Raji (cell line): ENCODE results near the gene PODN.

Experiments
- POLR2A ChIP-seq: IDR thresholded peaks from 2 replicates; pipeline ENCODE4 v1.6.1; 2011; ENCODE audit warnings: low read depth, low read length, control low read depth; ENCODE audit not compliant: insufficient read depth

PODN gene

DNA sequence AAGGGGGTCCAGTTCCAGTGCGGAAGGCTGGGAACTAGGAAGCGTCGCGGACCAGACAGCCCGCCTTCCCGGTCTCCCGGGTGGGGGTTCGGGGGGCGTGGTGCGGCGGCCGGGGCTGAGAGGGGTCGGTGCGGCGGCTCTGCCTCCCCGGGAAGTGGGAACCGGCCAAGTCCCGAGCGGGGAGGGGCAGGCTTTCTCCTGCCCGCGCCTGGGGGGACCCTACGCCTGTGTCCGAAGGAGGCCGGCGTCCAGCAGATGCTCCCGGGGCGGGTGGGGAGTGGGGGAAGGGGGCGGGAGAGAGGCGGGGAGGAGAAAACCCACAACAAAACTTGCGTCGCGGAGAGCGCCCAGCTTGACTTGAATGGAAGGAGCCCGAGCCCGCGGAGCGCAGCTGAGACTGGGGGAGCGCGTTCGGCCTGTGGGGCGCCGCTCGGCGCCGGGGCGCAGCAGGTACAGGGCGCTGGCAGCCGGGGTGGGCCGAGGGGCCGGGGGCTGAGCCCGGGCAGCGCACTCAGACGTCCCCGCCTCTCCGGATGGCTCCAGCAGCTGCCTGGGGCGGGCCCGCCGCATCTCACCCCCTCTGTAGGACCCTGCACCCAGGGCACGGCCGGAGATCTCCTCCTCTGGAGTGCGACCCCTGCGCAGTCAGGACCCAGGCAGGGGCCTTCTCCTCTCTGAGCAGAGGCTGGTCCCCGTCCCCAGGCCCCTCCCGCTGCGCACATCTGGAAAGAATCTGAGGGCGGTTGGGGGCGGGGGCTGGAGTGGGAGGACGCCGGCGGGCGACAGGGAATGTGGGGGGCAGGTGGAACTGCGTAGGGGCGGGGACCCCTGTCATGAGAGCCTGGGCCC, at the start of gene PODN:
Gene PODN (plus strand): TSS at position 355 of the 849 bp plus-strand sequence. CDS start 7,643 bp downstream, outside the sequence.
- no peak for TF ChIP-seq POLR2A

GRCh38 chr1:53014791-53015507, 47.1 kb upstream of the PODN start:
- TF ChIP-seq POLR2A, result peak; percentile 66

- TF ChIP-seq POLR2A, result no peak
Observed at GRCh38 chr1:53015508-53015860, 46.5 kb upstream of the PODN start.

DNA sequence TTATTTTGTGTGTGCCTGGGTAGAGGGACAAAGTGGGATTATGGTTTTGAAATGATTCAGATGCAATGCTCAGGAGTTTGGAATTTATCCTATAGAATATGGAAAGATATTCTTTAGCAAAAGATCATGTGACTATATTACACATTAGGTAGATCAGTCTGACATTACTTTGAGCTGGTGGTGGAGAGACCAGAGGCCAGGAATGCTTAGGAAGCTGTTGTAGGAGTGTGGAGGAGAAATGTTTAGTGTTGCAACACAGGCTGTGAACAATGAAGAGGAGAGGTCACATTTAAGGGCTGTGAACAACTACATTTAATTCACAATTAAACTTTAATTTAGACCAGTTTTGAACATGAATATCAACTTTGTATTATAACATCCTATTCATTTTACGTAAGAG, 45.3 kb upstream of the PODN start:
- TF ChIP-seq POLR2A, result no peak

DNA sequence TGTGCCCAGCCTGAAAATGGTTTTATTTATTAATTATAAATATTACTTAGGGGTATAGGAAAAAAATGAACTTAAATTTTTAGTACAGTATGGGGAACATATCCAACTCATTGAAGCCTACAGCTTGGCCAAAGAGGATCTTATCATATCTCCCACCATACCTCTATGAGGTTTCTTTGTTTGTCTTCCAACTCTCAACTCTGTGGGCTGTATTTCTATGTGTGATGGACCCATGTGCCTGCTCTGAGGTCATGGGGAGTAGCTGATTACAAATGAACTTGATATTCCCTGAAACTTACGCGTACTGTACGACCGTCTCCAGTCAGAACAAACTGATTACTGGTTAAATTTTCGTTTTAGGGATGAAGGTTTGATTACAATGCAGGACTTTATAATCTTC, 41.4 kb upstream of the PODN start:
- TF ChIP-seq POLR2A, result no peak

DNA sequence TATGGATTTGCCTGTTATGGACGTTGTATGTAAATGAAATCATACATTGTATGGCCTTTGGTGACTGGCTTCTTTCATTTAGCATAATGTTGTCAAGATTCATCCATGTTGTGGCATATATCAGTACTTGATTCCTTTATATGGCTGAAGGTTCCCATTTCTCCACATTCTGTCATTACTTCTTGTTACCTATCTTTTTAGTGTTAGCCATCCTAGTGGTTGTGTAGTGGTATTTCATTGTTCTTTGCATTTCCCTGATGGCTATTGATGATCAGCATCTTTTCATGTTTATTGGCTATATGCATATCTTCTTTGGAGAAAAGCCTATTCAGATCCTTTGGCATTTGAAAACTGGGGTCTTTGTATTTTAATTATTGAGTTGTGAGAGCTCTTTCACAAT, 39.8 kb upstream of the PODN start:
- TF ChIP-seq POLR2A, result no peak

DNA sequence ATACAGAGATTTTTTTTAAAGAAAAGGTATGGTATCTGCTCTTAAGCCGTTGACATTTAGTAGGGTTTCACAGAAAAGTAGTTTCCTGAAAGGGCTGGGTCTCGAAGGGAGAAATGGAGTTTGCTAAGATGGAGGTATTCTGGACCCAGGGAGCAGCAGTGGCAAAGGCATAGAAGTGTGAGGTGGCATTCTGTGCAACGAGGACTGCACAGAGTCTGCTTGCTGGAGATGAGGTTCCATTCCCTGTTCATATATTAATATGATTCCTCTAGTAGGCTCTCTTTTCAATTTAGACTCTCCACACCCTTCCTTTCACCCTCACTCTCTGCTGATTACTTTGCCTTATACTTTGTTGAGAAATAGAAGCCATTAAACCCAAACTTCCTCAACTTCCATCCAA, 38.5 kb upstream of the PODN start:
- no peak for TF ChIP-seq POLR2A

GRCh38 chr1:53024117-53024516, 37.9 kb upstream of the PODN start:
- no peak for TF ChIP-seq POLR2A

GRCh38 chr1:53025034-53025768, 36.8 kb upstream of the PODN start:
- TF ChIP-seq POLR2A, result no peak

- TF ChIP-seq POLR2A, result no peak
Observed at GRCh38 chr1:53025769-53026112, 36.3 kb upstream of the PODN start.

GRCh38 chr1:53026254-53026653, 35.8 kb upstream of the PODN start:
- TF ChIP-seq POLR2A, result no peak

DNA sequence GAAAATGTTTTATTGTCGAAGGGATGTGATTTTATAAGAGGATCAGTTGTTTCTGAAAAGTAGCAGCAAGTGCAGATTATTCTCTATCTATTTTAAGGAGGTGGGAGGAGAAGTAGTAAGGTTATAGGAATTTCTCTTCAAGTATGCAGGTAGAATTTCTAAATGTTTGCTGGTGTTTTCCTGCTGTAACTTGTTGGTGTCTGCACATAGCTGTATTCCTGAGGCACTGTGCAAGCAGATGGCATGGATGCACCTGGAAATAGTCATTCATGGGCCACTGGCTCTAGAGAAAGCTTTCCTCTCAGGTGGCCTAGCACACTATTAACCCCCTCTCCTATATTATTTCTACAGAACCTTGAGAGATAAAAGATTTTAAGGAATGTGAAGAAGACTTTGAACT, 30.3 kb upstream of the PODN start:
- TF ChIP-seq POLR2A, result no peak

DNA sequence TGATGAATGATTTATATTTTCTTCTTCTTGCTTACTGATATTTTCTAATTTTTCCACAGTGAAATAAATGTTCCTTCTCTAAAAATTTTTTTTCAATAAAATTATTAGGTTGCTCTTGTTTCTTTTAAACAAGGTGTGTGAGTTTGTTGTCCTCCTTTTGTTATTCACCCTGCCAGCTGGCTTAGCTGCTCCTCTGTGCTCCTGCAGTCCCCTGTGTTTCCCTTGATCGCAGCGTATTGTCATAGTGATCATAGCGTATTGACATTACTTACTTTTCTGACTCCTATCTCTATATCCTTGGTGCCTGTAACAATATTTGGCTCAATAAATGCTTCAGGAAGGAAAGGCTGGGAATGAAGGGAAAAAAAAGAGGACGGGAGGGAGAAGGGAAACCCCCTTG, 24.9 kb upstream of the PODN start:
- TF ChIP-seq POLR2A, result no peak

- no peak for TF ChIP-seq POLR2A
Observed at GRCh38 chr1:53038566-53038965, 23.4 kb upstream of the PODN start.

- no peak for TF ChIP-seq POLR2A
Observed at GRCh38 chr1:53043271-53043670, 18.7 kb upstream of the PODN start.

GRCh38 chr1:53044926-53045325, 17.1 kb upstream of the PODN start:
- no peak for TF ChIP-seq POLR2A
